ENCODE measurements around the gene TAF4B.
"Not testable (repeated sequence)": the region's sequence is repeated elsewhere in the genome, so short reads cannot be mapped to it uniquely, and the experiment has no call there.

The TAF4B gene

GRCh38 chr18:26432651-26433424 is 206.6 kb downstream of the TAF4B start:
- DNase-seq, result no peak

- no peak for DNase-seq
These were observed 208.6 kb downstream of the TAF4B start for GRCh38 chr18:26434887-26435286.

- DNase-seq, result no peak
These were observed 209.3 kb downstream of the TAF4B start for GRCh38 chr18:26435415-26436095.

GRCh38 chr18:26436176-26437051 is 210.2 kb downstream of the TAF4B start:
- DNase-seq, result no peak

- not testable (repeated sequence) for DNase-seq
These were observed 211.4 kb downstream of the TAF4B start for GRCh38 chr18:26437634-26438033.

- no peak for DNase-seq
These were observed 212.7 kb downstream of the TAF4B start for GRCh38 chr18:26438980-26439379.

- no peak for DNase-seq
These were observed 213.3 kb downstream of the TAF4B start for GRCh38 chr18:26439537-26439936.

GRCh38 chr18:26440644-26441043 is 214.4 kb downstream of the TAF4B start:
- DNase-seq, result no peak

All from NCI-H146 (cell line).